Fibroblast of lung (primary cell): Measurements from ENCODE around the gene MACROD2. TPM values are rescaled to one million over a fixed set of nuclear protein-coding genes. Genes with fewer than 3 reads are reported as not detected.

ENCODE experiments used
- DNase-seq, 2 donors: peaks; one replicate each; pipeline versions ENCODE4 v3.0.0 to v3.0.0-alpha.2; 2010; ENCODE audit warnings: low read depth in 2 of 2
- H2AFZ ChIP-seq: 2 replicates; pipeline ENCODE4 v1.5.1; 2012; ENCODE audit warnings: low read length, control low read depth, inconsistent platforms
- H3K27ac ChIP-seq: 2 replicates; pipeline ENCODE4 v1.5.1; 2011; ENCODE audit warnings: low read length, control low read depth; ENCODE audit not compliant: insufficient read depth
- H3K27me3 ChIP-seq: 2 replicates; pipeline ENCODE4 v1.5.1; 2011; ENCODE audit warnings: mild to moderate bottlenecking, low read length; ENCODE audit not compliant: control insufficient read depth, insufficient read depth
- H3K36me3 ChIP-seq: 2 replicates; pipeline ENCODE4 v1.5.1; 2011; ENCODE audit warnings: low read length; ENCODE audit not compliant: control insufficient read depth, insufficient read depth
- H3K4me1 ChIP-seq: 2 replicates; pipeline ENCODE4 v1.5.1; 2011; ENCODE audit warnings: low read length; ENCODE audit not compliant: control insufficient read depth, insufficient read depth; ENCODE audit errors: extremely low read depth
- H3K4me2 ChIP-seq: 2 replicates; pipeline ENCODE4 v1.5.1; 2011; ENCODE audit warnings: low read length, control low read depth; ENCODE audit not compliant: insufficient read depth; ENCODE audit errors: extremely low read depth
- H3K4me3 ChIP-seq, 4 experiments: fragments of 200-600 bp in 1 of 4; sonication (generic) in 1 of 4; replicated peaks in 1 of 4; 2 replicates each; pipeline ENCODE4 v1.5.1; 2011 to 2016; ENCODE audit warnings: low read length in 4 of 4, low read depth in 3 of 4, mild to moderate bottlenecking in 3 of 4, control low read depth in 2 of 4, inconsistent platforms in 1 of 4, mixed read lengths in 1 of 4; ENCODE audit not compliant: insufficient read depth in 1 of 4; ENCODE audit errors: control extremely low read depth in 1 of 4
- H3K79me2 ChIP-seq: 2 replicates; pipeline ENCODE4 v1.5.1; 2012; ENCODE audit warnings: mild to moderate bottlenecking, low read length, inconsistent platforms; ENCODE audit not compliant: control insufficient read depth, insufficient read depth
- H3K9ac ChIP-seq: 2 replicates; pipeline ENCODE4 v1.5.1; 2011; ENCODE audit warnings: mild to moderate bottlenecking, low read length, control low read depth; ENCODE audit not compliant: insufficient read depth
- H3K9me3 ChIP-seq: 2 replicates; pipeline ENCODE4 v1.5.1; 2012; ENCODE audit warnings: low read depth, low read length; ENCODE audit not compliant: control insufficient read depth, insufficient read depth
- H4K20me1 ChIP-seq: 2 replicates; pipeline ENCODE4 v1.5.1; 2011; ENCODE audit warnings: low read length; ENCODE audit not compliant: control insufficient read depth, insufficient read depth; ENCODE audit errors: extremely low read depth
- CTCF ChIP-seq, 2 donors: IDR thresholded peaks in 1 of 2; conservative IDR thresholded peaks in 1 of 2; 1 replicate in 1 of 2; 2 replicates in 1 of 2; pipeline ENCODE4 v1.5.1; 2011 to 2012; ENCODE audit warnings: low read length in 2 of 2, control low read depth in 1 of 2, inconsistent platforms in 1 of 2, low read depth in 1 of 2, mild to moderate bottlenecking in 1 of 2
- EZH2 ChIP-seq: IDR thresholded peaks from 2 replicates; pipeline ENCODE4 v1.5.1; 2012; ENCODE audit warnings: low read length, control low read depth, mild to moderate bottlenecking; ENCODE audit errors: missing control alignments
- polyA plus RNA-seq, 2 donors: library from polyadenylated mRNA; depleted of rRNA in 1 of 2; stranded (reverse) in 1 of 2; unstranded in 1 of 2; fragments of >200 nt; gene quantifications; 2 replicates each; pipeline ENCODE4 v1.2.1, GENCODE V29; 2011 to 2012; ENCODE audit warnings: missing spikeins in 1 of 2
- total RNA-seq: library from RNA; depleted of rRNA; stranded (reverse); fragments of >200 nt; gene quantifications from 2 replicates; pipeline ENCODE4 v1.2.1, GENCODE V29; 2014

Gene MACROD2
- total and polyA plus RNA-seq, 2 donors (not counting 1 experiment from before 2014, with no cell fraction given): 0.54 to 1.7 TPM

DNA sequence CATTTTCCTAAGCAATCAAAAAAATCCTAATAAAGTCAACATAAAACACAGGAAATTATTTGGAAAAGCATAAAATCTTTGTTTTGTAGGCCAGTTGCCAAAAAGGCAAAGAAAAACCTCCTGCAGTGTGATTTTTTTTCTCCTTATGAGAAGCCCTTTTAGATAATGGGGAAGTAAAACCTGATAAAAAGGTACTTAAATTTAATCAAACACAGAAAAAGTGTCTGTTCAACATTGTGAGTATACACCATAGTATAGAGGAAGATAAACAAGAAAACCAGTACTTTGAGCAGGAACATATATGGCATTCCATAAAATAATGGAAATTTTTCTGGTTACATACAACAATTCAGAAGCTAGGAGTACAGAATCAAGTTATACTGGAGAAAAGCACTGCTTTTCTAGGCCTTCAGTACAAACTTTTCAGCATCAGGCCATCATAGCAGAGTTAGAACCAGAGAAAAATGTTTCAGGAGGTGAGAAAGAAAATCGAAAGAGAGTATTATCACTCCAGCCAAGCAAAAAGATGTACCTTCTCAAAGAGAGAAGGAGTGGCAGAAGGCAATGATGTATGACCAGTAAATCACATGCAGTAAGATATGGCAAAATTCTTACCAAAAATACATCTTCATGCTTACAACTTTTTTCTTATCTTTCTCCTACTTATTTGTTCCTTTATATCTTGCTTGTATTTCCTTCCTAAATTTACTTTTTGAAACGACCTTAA is 2083.0 kb downstream of the MACROD2 start:
- no peak for TF ChIP-seq CTCF (conservative IDR thresholded peaks at IDR 0.05 in 1 of 2, IDR thresholded peaks at IDR 0.05 in 1 of 2; ENCODE audit: low read depth in 1 of 2, low read length in 2 of 2)
- TF ChIP-seq EZH2: no peak
- no peak for DNase-seq
- H3K9me3 ChIP-seq: no peaks in the 10 kb centered on the region
- H3K79me2 ChIP-seq: no peaks in the 10 kb centered on the region
- no peak overlapping the region for H3K9ac ChIP-seq
- H3K27me3 ChIP-seq: no peaks in the 10 kb centered on the region
- no peak overlapping the region for H3K4me3 ChIP-seq
- H3K4me2 ChIP-seq: no peak overlapping the region
- no peak overlapping the region for H3K27ac ChIP-seq
- H3K4me1 ChIP-seq: no peaks in the 10 kb centered on the region
- no peaks in the 10 kb centered on the region for H4K20me1 ChIP-seq
- no peaks in the 10 kb centered on the region for H3K36me3 ChIP-seq
- no peak overlapping the region for H2AFZ ChIP-seq

DNA sequence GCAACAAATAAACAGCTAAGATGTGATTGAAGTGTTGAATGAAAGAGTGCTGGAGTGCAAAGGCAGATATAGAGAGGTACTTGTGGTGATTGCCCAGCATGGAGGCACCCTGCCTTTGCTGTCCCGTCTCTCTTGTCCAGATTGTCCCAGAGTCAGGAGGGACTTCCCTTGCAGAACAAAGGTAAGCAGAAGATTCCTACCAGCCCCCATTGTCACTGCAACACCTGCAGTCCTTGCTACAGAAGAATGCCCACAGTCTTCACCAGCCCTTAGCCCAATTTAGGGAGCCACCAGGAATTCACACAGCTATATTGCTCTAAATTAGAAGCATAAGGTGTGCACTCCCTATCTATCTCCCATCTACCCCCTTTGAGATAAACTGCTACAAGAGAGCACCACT is 2086.1 kb downstream of the MACROD2 start:
- no peaks in the 10 kb centered on the region for H3K9me3 ChIP-seq
- no peak overlapping the region for H2AFZ ChIP-seq
- no peaks in the 10 kb centered on the region for H3K79me2 ChIP-seq
- H3K27me3 ChIP-seq: no peaks in the 10 kb centered on the region
- DNase-seq: no peak
- no peak overlapping the region for H3K27ac ChIP-seq
- no peak overlapping the region for H3K4me2 ChIP-seq
- H3K4me1 ChIP-seq: no peaks in the 10 kb centered on the region
- H4K20me1 ChIP-seq: no peaks in the 10 kb centered on the region
- no peak for TF ChIP-seq EZH2
- TF ChIP-seq CTCF (conservative IDR thresholded peaks at IDR 0.05 in 1 of 2, IDR thresholded peaks at IDR 0.05 in 1 of 2; ENCODE audit: low read depth in 1 of 2, low read length in 2 of 2): no peak
- no peak overlapping the region for H3K9ac ChIP-seq
- H3K36me3 ChIP-seq: no peaks in the 10 kb centered on the region
- no peak overlapping the region for H3K4me3 ChIP-seq

GRCh38 chr20:16082051-16082550 is 2086.8 kb downstream of the MACROD2 start:
- no peaks in the 10 kb centered on the region for H3K79me2 ChIP-seq
- no peaks in the 10 kb centered on the region for H3K27me3 ChIP-seq
- no peak for TF ChIP-seq EZH2
- TF ChIP-seq CTCF (conservative IDR thresholded peaks at IDR 0.05 in 1 of 2, IDR thresholded peaks at IDR 0.05 in 1 of 2; ENCODE audit: low read depth in 1 of 2, low read length in 2 of 2): no peak
- H3K9ac ChIP-seq: no peak overlapping the region
- H3K4me3 ChIP-seq: no peak overlapping the region
- no peaks in the 10 kb centered on the region for H4K20me1 ChIP-seq
- H3K4me2 ChIP-seq: no peak overlapping the region
- no peak for DNase-seq
- H3K27ac ChIP-seq: no peak overlapping the region
- H3K4me1 ChIP-seq: no peaks in the 10 kb centered on the region
- H2AFZ ChIP-seq: no peak overlapping the region
- H3K9me3 ChIP-seq: no peaks in the 10 kb centered on the region
- H3K36me3 ChIP-seq: no peaks in the 10 kb centered on the region
